ENCODE measurements around the gene NKD1. TPM values are rescaled to one million over a fixed set of nuclear protein-coding genes. Genes with fewer than 3 reads are reported as not detected.

NKD1 gene
- total RNA-seq, 2 experiments from 2014 or later, result 0.26 to 0.44 TPM

- H3K27ac Mint-ChIP-seq, result peak overlapping the region; percentile 70
- peaks cover 19% of the 10 kb centered on the region for H3K4me1 Mint-ChIP-seq (ENCODE audit: low read depth)
- H3K27me3 Mint-ChIP-seq (ENCODE audit: low read depth), result no peaks in the 10 kb centered on the region
- H3K9me3 Mint-ChIP-seq (ENCODE audit: insufficient read depth), result no peaks in the 10 kb centered on the region
- H3K36me3 Mint-ChIP-seq (ENCODE audit: low read depth), result no peaks in the 10 kb centered on the region
- no peak for ATAC-seq
- no peak overlapping the region for H3K4me3 Mint-ChIP-seq
- POLR2A ChIA-PET, result interaction anchor here (1.1 kb wide), 1 partner anchor 18 kb away, joined by 3 read pairs; no protein-coding TSS in a partner anchor
- CTCF ChIA-PET, result interaction anchor here (0.6 to 4.2 kb wide), 15 partner anchors 10 to 300 kb away, joined by 3 to 33 read pairs (median 4); no protein-coding TSS in a partner anchor
- DNase-seq, result peak; percentile 28
These were observed 78.7 kb downstream of the NKD1 start for GRCh38 chr16:50626868-50627267.

DNA sequence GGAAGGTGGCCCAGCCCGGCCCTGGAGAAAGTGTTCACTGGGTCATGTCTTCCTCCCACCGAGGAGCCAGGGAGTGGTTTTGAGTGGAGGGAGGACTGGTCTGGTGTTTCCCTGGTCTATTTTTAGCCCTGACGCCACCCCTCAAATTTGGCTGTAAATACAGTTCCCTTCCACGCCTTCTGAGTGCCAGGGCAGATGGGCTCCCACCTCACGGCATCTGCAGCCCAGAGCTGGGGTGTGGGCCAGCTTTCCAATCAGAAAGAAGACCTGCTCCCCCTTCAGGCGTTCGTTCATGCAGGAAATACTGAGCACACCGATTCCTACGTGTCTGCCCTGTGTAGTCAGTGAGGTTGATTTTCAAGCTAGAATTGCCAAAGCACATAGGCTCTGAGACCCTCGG lies 79.2 kb downstream of the NKD1 start:
- Mint-ChIP-seq H3K4me1 (ENCODE audit: low read depth) (peaks cover 19% of the 10 kb centered on the region), H3K27ac (peak overlapping the region; percentile 70), H3K9me3 (ENCODE audit: insufficient read depth) (no peaks in the 10 kb centered on the region), H3K27me3 (ENCODE audit: low read depth) (no peaks in the 10 kb centered on the region), H3K4me3 (peak overlapping the region; percentile 13), H3K36me3 (ENCODE audit: low read depth) (no peaks in the 10 kb centered on the region)
- ATAC-seq (peak; percentile 72), DNase-seq (peak; percentile 51)
- POLR2A ChIA-PET, result interaction anchor here (1.1 kb wide), 1 partner anchor 18 kb away, joined by 3 read pairs; no protein-coding TSS in a partner anchor
- CTCF ChIA-PET, result interaction anchor here (0.6 to 4.2 kb wide), 18 partner anchors 11 to 300 kb away, joined by 3 to 33 read pairs (median 4); partner anchors contain the start of gene CYLD

DNA sequence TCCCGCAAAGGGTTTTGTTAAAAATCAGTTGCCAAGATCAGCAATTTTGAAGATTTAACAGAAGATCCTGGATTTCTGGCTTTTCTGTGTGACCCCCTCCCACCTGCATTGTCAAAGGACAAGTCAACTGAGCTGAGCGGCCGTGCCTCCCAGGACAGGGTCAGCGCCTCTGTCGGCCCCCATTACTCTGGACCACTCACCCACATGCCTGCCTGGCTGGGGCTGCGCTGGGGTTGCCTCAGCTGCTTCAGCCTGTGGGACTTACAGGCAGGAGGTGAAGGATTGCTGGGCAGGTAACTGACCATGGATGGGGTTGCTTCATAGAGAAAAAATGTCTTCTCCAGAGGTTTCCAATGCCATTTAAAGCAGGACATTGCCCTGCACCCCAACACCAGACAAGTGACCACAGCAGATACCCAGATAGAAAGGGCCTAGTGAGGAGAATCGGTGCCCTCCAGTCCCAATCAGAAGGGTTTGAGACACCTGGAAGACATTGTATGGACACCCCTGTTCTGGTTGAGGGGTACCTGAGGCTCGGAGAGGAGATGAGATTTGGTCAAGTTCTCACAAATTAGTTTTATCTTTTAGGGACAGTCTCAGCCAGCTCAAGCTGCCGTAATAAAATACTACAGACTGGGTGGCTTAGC lies 80.1 kb downstream of the NKD1 start:
- no peak overlapping the region for H3K27ac Mint-ChIP-seq
- H3K36me3 Mint-ChIP-seq (ENCODE audit: low read depth), result no peaks in the 10 kb centered on the region
- POLR2A ChIA-PET, result no interaction called here
- ATAC-seq (no peak), DNase-seq (no peak)
- H3K27me3 Mint-ChIP-seq (ENCODE audit: low read depth), result no peaks in the 10 kb centered on the region
- H3K4me1 Mint-ChIP-seq (ENCODE audit: low read depth), result peaks cover 19% of the 10 kb centered on the region
- no peak overlapping the region for H3K4me3 Mint-ChIP-seq
- CTCF ChIA-PET, result interaction anchor here (0.8 to 4.2 kb wide), 13 partner anchors 12 to 269 kb away, joined by 3 to 33 read pairs (median 4); partner anchors contain the start of gene CYLD
- H3K9me3 Mint-ChIP-seq (ENCODE audit: insufficient read depth), result no peaks in the 10 kb centered on the region

GRCh38 chr16:50629334-50629733 lies 81.1 kb downstream of the NKD1 start:
- H3K4me1 Mint-ChIP-seq (ENCODE audit: low read depth), result peaks cover 19% of the 10 kb centered on the region
- ATAC-seq (no peak), DNase-seq (no peak)
- H3K27me3 Mint-ChIP-seq (ENCODE audit: low read depth), result no peaks in the 10 kb centered on the region
- H3K27ac Mint-ChIP-seq, result no peak overlapping the region
- ChIA-PET CTCF (no interaction called here), POLR2A (no interaction called here)
- H3K9me3 Mint-ChIP-seq (ENCODE audit: insufficient read depth), result no peaks in the 10 kb centered on the region
- no peaks in the 10 kb centered on the region for H3K36me3 Mint-ChIP-seq (ENCODE audit: low read depth)
- H3K4me3 Mint-ChIP-seq, result no peak overlapping the region

DNA sequence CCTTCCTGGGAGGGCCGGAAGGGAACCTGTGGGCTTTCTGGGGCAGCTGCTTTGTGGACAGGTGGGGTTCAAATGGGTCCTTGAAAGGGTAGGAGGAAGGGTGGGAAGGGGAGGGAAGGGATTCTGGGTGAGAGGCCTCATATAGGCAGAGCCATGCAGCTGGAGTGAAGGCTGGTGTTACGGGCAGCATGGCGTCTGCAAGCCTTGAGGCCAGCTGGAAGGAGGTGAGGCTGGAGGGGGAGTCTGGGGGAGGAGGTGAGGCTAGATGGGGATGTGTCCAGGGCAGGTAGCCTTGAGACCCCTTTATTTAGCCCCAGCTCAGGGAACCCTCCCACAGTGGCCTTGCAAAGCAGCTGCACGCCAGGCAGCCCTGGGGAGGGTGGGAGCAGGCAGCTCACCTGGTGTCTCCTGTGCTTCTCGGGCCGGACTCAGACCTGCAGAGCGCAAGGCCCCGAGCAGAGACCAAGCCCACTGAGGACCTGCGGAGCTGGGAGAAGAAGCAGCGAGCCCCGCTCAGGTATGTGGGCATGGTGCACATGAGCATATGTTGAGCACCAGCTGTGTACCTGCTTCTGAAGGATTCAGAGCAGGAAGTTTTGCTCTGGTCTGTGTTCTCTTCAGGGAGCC lies 82.3 kb downstream of the NKD1 start:
- H3K4me3 Mint-ChIP-seq, result no peak overlapping the region
- H3K36me3 Mint-ChIP-seq (ENCODE audit: low read depth), result no peaks in the 10 kb centered on the region
- ATAC-seq (no peak), DNase-seq (no peak)
- ChIA-PET POLR2A (no interaction called here), CTCF (interaction anchor here (1.0 kb wide), 1 partner anchor 35 kb away, joined by 3 read pairs; no protein-coding TSS in a partner anchor)
- peaks cover 19% of the 10 kb centered on the region for H3K4me1 Mint-ChIP-seq (ENCODE audit: low read depth)
- H3K27me3 Mint-ChIP-seq (ENCODE audit: low read depth), result no peaks in the 10 kb centered on the region
- H3K27ac Mint-ChIP-seq, result no peak overlapping the region
- H3K9me3 Mint-ChIP-seq (ENCODE audit: insufficient read depth), result no peaks in the 10 kb centered on the region

DNA sequence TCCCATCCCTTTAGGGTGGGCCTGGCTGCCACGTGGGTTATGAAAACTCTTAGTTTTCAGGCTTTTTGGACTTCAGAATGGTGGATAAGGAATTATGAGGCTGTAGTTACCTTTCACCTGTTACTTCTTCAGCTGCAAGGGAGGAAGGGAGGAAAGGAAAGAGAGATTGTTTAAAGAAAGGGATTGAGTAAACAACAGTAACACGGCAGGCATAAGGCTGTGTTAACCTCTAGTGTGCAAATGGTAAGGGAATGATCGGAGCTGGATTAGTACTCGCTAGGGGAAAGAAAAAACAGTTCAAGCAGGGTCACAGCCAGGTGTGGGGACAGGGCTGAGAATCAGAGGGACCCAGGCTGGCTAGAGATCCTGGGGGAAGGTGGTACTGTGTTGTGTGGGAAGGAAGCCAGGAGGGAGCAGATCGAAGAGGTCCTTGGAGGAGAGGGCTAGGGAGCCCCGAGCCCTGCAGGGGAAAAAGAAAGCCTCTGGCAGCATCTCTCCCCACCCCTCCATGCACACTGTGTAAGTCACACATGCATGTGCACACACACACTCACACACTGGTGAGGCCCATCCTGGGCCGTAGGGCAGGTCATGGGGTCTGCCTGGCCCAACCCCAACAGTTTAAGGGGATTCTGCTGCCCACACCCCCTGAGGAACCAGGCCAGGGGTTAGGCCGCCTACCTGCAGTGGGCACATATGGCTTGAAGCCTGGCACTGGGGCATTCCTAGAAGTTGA lies 83.2 kb downstream of the NKD1 start:
- peaks cover 18% of the 10 kb centered on the region for H3K4me1 Mint-ChIP-seq (ENCODE audit: low read depth)
- CTCF ChIA-PET, result no interaction called here
- no peak overlapping the region for H3K4me3 Mint-ChIP-seq
- no peaks in the 10 kb centered on the region for H3K27me3 Mint-ChIP-seq (ENCODE audit: low read depth)
- H3K36me3 Mint-ChIP-seq (ENCODE audit: low read depth), result no peaks in the 10 kb centered on the region
- ATAC-seq, result no peak
- POLR2A ChIA-PET, result no interaction called here
- H3K27ac Mint-ChIP-seq, result no peak overlapping the region
- no peaks in the 10 kb centered on the region for H3K9me3 Mint-ChIP-seq (ENCODE audit: insufficient read depth)
- DNase-seq, result no peak

GRCh38 chr16:50631985-50632576 lies 83.9 kb downstream of the NKD1 start:
- no peak overlapping the region for H3K27ac Mint-ChIP-seq
- no peak overlapping the region for H3K4me3 Mint-ChIP-seq
- ChIA-PET POLR2A (no interaction called here), CTCF (no interaction called here)
- H3K36me3 Mint-ChIP-seq (ENCODE audit: low read depth), result no peaks in the 10 kb centered on the region
- no peaks in the 10 kb centered on the region for H3K27me3 Mint-ChIP-seq (ENCODE audit: low read depth)
- H3K4me1 Mint-ChIP-seq (ENCODE audit: low read depth), result peaks cover 13% of the 10 kb centered on the region
- no peak for ATAC-seq
- H3K9me3 Mint-ChIP-seq (ENCODE audit: insufficient read depth), result no peaks in the 10 kb centered on the region
- DNase-seq, result no peak

DNA sequence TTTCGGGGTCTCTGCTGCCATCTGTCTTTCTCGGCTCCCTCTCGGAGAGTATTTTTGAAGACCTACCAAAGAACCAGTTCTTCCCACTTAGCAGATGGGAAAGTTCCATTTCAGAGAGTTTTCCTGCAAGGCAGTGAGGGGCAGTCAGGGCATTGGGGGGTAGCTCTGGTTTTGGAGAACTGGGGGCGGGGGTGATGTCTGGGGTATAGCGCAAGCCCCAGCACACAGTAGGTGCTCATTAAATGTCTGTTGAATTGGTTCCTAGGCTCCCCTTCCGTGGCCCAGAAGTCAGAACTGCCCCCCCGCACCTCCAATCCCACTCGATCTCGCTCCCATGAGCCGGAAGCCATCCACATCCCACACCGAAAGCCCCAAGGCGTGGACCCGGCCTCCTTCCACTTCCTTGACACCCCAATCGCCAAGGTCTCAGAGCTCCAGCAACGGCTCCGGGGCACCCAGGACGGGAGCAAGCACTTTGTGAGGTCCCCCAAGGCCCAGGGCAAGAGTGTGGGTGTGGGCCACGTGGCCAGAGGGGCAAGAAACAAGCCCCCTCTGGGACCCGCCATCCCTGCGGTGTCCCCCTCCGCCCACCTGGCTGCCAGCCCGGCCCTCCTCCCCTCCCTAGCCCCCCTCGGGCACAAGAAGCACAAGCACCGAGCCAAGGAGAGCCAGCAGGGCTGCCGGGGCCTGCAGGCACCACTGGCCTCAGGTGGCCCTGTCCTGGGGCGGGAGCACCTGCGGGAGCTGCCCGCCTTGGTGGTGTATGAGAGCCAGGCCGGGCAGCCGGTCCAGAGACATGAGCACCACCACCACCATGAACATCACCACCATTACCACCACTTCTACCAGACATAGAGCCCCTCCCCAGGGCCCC lies 85.0 kb downstream of the NKD1 start:
- no peak for ATAC-seq
- H3K27me3 Mint-ChIP-seq (ENCODE audit: low read depth), result no peaks in the 10 kb centered on the region
- no peak overlapping the region for H3K27ac Mint-ChIP-seq
- H3K4me1 Mint-ChIP-seq (ENCODE audit: low read depth), result peaks cover 3% of the 10 kb centered on the region
- ChIA-PET POLR2A (no interaction called here), CTCF (interaction anchor here (1.3 kb wide), 1 partner anchor 29 kb away, joined by 3 read pairs; no protein-coding TSS in a partner anchor)
- H3K36me3 Mint-ChIP-seq (ENCODE audit: low read depth), result no peaks in the 10 kb centered on the region
- no peak for DNase-seq
- H3K4me3 Mint-ChIP-seq, result no peak overlapping the region
- H3K9me3 Mint-ChIP-seq (ENCODE audit: insufficient read depth), result no peaks in the 10 kb centered on the region

DNA sequence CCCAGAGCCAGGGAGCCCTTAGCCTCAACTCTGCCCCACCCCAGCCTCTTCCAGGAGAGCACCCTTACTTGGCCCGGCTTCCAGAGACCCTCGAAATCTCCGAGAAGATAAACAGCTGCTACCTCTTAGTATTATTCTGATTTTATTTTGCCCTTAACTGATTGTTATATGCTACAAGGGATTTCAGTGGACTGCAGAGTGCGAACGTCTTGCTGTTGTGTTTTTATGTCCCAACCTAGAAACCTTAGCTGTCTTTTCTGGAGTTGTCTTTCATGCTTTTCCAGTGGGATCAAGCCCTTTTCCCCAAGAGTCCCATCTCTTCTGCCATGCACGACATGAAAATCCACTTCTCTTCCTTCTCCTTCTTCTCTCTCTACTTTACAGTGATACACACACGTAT lies 85.9 kb downstream of the NKD1 start:
- ATAC-seq, result no peak
- ChIA-PET CTCF (interaction anchor here (0.7 to 1.5 kb wide), 4 partner anchors 30 to 172 kb away, joined by 3 to 8 read pairs (median 4); no protein-coding TSS in a partner anchor), POLR2A (no interaction called here)
- H3K9me3 Mint-ChIP-seq (ENCODE audit: insufficient read depth), result no peaks in the 10 kb centered on the region
- no peak overlapping the region for H3K4me3 Mint-ChIP-seq
- no peak for DNase-seq
- no peaks in the 10 kb centered on the region for H3K36me3 Mint-ChIP-seq (ENCODE audit: low read depth)
- peaks cover 2% of the 10 kb centered on the region for H3K4me1 Mint-ChIP-seq (ENCODE audit: low read depth)
- no peak overlapping the region for H3K27ac Mint-ChIP-seq
- no peaks in the 10 kb centered on the region for H3K27me3 Mint-ChIP-seq (ENCODE audit: low read depth)

- CTCF ChIA-PET, result interaction anchor here (0.9 to 1.5 kb wide), 3 partner anchors 10 to 172 kb away, joined by 3 to 8 read pairs (median 4); no protein-coding TSS in a partner anchor
- ATAC-seq, result no peak
These were observed 86.8 kb downstream of the NKD1 start for GRCh38 chr16:50634947-50635346.

More at GRCh38 chr16:50634947-50635346, 86.8 kb downstream of the NKD1 start:
- Mint-ChIP-seq H3K27me3 (ENCODE audit: low read depth) (no peaks in the 10 kb centered on the region), H3K9me3 (ENCODE audit: insufficient read depth) (no peaks in the 10 kb centered on the region), H3K4me3 (no peak overlapping the region), H3K27ac (no peak overlapping the region), H3K36me3 (ENCODE audit: low read depth) (no peaks in the 10 kb centered on the region), H3K4me1 (ENCODE audit: low read depth) (peaks cover 4% of the 10 kb centered on the region)
- POLR2A ChIA-PET, result no interaction called here
- no peak for DNase-seq

Data from activated CD8-positive, alpha-beta T cell treated with anti-CD3 and anti-CD28 coated beads, Interleukin-2, amount 10 ng/mL, durations not matched to agents 7 days and 5 days (primary cell).